Measurements from ENCODE around the gene LSM3.
A peak's percentile ranks its signal among the peaks of the same experiment; 100 is the strongest.

Gene LSM3

DNA sequence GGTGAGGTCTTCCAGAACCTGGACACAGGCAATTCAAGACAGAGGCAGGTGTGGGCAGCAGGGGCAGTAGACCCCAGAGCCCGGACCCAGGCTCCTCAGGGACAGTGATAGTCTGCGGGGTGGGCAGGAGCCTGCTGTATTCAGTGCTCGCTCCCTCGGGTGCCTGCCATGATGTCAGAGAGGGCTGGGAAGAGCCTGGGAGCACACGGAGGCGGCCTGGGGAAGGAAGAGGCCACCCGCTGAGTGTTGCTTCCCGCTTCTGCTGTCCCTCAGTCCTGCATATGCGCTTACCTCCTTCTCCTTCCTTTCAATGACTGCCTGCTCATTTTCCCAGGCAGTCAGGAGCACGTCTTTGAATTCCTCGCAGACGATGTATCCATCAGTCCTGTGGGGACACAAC, 31.0 kb upstream of the LSM3 start:
- no peak for DNase-seq
- TF ChIP-seq, protein P1, sequence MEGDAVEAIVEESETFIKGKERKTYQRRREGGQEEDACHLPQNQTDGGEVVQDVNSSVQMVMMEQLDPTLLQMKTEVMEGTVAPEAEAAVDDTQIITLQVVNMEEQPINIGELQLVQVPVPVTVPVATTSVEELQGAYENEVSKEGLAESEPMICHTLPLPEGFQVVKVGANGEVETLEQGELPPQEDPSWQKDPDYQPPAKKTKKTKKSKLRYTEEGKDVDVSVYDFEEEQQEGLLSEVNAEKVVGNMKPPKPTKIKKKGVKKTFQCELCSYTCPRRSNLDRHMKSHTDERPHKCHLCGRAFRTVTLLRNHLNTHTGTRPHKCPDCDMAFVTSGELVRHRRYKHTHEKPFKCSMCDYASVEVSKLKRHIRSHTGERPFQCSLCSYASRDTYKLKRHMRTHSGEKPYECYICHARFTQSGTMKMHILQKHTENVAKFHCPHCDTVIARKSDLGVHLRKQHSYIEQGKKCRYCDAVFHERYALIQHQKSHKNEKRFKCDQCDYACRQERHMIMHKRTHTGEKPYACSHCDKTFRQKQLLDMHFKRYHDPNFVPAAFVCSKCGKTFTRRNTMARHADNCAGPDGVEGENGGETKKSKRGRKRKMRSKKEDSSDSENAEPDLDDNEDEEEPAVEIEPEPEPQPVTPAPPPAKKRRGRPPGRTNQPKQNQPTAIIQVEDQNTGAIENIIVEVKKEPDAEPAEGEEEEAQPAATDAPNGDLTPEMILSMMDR (IDR thresholded peaks at IDR 0.05) = no peak
- H3K4me3 Mint-ChIP-seq = no peak overlapping the region
- H3K27me3 Mint-ChIP-seq (ENCODE audit: low read depth, poor library complexity) = no peaks in the 10 kb centered on the region
- peaks cover 21% of the 10 kb centered on the region for H3K4me1 Mint-ChIP-seq
- no peaks in the 10 kb centered on the region for H3K9me3 Mint-ChIP-seq
- H3K36me3 Mint-ChIP-seq (ENCODE audit: low read depth) = peaks cover 35% of the 10 kb centered on the region
- H3K27ac Mint-ChIP-seq = no peak overlapping the region

- TF ChIP-seq, protein P1 (IDR thresholded peaks at IDR 0.05) = no peak
- Mint-ChIP-seq H3K4me3 (no peak overlapping the region), H3K27ac (no peak overlapping the region), H3K4me1 (peaks cover 21% of the 10 kb centered on the region), H3K9me3 (no peaks in the 10 kb centered on the region), H3K36me3 (ENCODE audit: low read depth) (peaks cover 37% of the 10 kb centered on the region), H3K27me3 (ENCODE audit: low read depth, poor library complexity) (no peaks in the 10 kb centered on the region)
- DNase-seq = peak; percentile 26
Observed at GRCh38 chr3:14148041-14148985, 30.3 kb upstream of the LSM3 start.

DNA sequence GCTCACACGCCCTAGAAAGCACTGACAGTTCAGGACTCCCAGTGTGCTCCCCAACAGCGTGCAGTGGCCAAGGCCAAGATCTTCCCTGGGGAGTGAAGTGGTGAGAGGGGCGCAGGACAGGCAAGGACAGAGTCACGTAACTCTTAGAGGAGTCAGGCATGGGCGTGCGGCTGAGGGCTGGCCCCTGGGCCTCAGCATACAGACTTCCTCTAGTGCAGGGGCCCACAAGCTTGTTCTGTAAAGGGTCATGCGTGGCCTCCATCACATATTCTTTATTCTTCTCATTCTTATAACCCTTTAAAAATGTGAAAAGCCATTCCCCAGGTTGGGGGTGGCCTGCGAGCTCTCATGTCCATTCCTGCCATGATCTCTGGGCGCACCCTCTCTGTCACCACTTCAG, 28.5 kb upstream of the LSM3 start:
- H3K9me3 Mint-ChIP-seq = no peaks in the 10 kb centered on the region
- peaks cover 9% of the 10 kb centered on the region for H3K4me1 Mint-ChIP-seq
- peaks cover 48% of the 10 kb centered on the region for H3K36me3 Mint-ChIP-seq (ENCODE audit: low read depth)
- DNase-seq = no peak
- no peaks in the 10 kb centered on the region for H3K27me3 Mint-ChIP-seq (ENCODE audit: low read depth, poor library complexity)
- H3K27ac Mint-ChIP-seq = no peak overlapping the region
- TF ChIP-seq, protein P1 (IDR thresholded peaks at IDR 0.05) = no peak
- H3K4me3 Mint-ChIP-seq = no peak overlapping the region

DNA sequence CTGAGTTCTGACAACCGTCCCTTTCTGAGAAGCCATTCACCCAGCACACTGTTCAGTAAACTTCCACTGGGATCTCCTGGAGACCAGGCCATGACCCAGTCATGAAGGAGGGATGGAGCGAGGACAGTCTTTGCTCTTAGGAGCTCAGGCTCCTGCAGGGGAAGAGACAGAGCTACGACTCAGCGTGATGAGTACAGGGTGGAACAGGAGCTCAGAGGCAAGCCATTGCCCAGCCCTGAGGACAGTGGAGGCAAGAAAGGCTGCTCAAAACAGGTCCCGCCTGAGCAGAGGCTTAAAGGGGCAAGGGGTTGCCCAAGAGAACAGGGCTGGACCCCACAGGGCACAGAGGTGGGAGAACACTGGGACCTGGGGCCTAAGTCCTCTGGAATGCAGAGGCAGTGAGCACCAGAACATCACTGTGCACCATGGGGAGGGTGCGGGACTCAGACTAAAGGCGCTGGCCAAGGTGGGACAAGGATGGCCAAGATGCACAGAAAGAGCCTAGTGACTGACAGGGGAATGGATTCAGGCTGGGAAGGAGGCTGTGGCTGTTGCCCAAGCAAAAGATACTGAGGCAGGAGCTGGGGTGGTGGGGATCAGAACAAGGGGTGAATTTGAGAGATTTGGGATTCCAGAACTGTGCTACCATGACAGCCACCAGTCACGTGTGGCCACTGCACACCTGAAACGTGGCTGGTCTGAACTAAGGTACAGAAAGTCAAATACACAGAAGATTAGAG, 28.0 kb upstream of the LSM3 start:
- no peak for DNase-seq
- H3K4me1 Mint-ChIP-seq = peaks cover 6% of the 10 kb centered on the region
- no peaks in the 10 kb centered on the region for H3K27me3 Mint-ChIP-seq (ENCODE audit: low read depth, poor library complexity)
- TF ChIP-seq, protein P1 (IDR thresholded peaks at IDR 0.05) = no peak
- H3K9me3 Mint-ChIP-seq = no peaks in the 10 kb centered on the region
- no peak overlapping the region for H3K4me3 Mint-ChIP-seq
- peaks cover 48% of the 10 kb centered on the region for H3K36me3 Mint-ChIP-seq (ENCODE audit: low read depth)
- peak overlapping the region; percentile 94 for H3K27ac Mint-ChIP-seq

DNA sequence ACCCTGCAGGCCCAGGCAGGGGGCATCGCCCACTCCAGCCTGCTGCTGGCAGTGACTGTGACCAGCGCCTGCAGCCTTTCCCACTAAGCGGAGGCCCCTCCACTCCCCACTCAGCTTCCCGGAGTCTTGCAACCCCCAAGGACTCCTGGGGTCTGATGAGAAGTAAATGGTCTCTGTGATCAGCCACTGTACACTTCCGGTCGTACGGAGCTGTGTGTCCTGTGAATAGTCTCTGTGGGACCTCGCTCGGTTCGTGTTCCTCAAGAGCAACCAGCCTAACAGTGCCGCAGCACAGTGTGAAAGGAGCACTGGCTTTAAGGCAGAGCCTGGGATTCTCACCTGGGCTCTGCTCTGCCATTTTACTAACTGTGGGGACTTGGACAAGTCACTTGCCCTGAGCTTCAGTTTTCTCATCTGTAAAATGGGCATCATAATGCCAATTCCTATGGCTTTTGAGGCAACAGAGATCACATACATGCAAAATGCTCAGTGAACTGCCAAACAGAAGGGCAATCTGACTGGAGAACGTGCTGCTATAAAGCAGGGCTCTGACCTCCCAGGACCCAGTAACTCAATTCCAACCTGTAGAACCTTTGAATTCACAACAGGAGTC, 27.0 kb upstream of the LSM3 start:
- no peak for DNase-seq
- Mint-ChIP-seq H3K9me3 (no peaks in the 10 kb centered on the region), H3K4me1 (no peaks in the 10 kb centered on the region), H3K27me3 (ENCODE audit: low read depth, poor library complexity) (no peaks in the 10 kb centered on the region), H3K27ac (no peak overlapping the region), H3K36me3 (ENCODE audit: low read depth) (peaks cover 53% of the 10 kb centered on the region), H3K4me3 (no peak overlapping the region)
- TF ChIP-seq, protein P1 (IDR thresholded peaks at IDR 0.05) = no peak

Measured in nephron progenitor cell (in vitro differentiated cells).